MCF 10A (cell line): Measurements from ENCODE around the gene KCNA5. TPM values are rescaled to one million over a fixed set of nuclear protein-coding genes. Genes with fewer than 3 reads are reported as not detected.
A peak's percentile ranks its signal among the peaks of the same experiment; 100 is the strongest.

ENCODE experiments used
- BruUV-seq: library from RNA; stranded (reverse); fragments of 400-500 nt; replicated peaks from 2 replicates; lab custom pipeline; 2021; lab: Mats Ljungman, UMichigan
- CTCF ChIA-PET: fragments of 300-600 bp; sonication (Branson Sonifier 250); formaldehyde crosslinking; extraction: SDS; loops from one replicate; lab custom pipeline; 2021; ENCODE audit warnings: antibody characterized with exemption, inconsistent platforms; lab: Yijun Ruan, JAX
- POLR2A ChIA-PET: fragments of 300-600, 350-650 bp; sonication (Branson Sonifier 250); formaldehyde crosslinking; extraction: SDS; loops from one replicate; lab custom pipeline; 2020; ENCODE audit warnings: antibody characterized with exemption, inconsistent platforms; lab: Yijun Ruan, JAX
- DNase-seq: peaks from one replicate; pipeline ENCODE4 v3.0.0-alpha.2; 2018; ENCODE audit not compliant: unreplicated experiment
- H3K27ac Mint-ChIP-seq: one replicate; pipeline ENCODE4 v1.8.0; 2022; ENCODE audit warnings: mild to moderate bottlenecking, low read depth, mixed read lengths; ENCODE audit not compliant: unreplicated experiment
- H3K27me3 Mint-ChIP-seq: one replicate; pipeline ENCODE4 v1.8.0; 2022; ENCODE audit warnings: mixed read lengths; ENCODE audit not compliant: insufficient read depth, unreplicated experiment
- H3K36me3 Mint-ChIP-seq: one replicate; pipeline ENCODE4 v1.8.0; 2022; ENCODE audit warnings: mild to moderate bottlenecking, moderate library complexity, mixed read lengths; ENCODE audit not compliant: insufficient read depth, unreplicated experiment
- H3K4me1 Mint-ChIP-seq: one replicate; pipeline ENCODE4 v1.8.0; 2022; ENCODE audit warnings: mixed read lengths; ENCODE audit not compliant: insufficient read depth, unreplicated experiment
- H3K4me3 Mint-ChIP-seq: one replicate; pipeline ENCODE4 v1.8.0; 2022; ENCODE audit warnings: mild to moderate bottlenecking, moderate library complexity, mixed read lengths; ENCODE audit not compliant: unreplicated experiment
- H3K9me3 Mint-ChIP-seq: one replicate; pipeline ENCODE4 v1.8.0; 2022; ENCODE audit warnings: mixed read lengths; ENCODE audit not compliant: unreplicated experiment
- CTCF ChIP-seq: fragments of 200-600 bp; IDR thresholded peaks from one replicate; pipeline ENCODE4 v1.8.0; 2022; ENCODE audit warnings: antibody characterized with exemption, mild to moderate bottlenecking; ENCODE audit not compliant: unreplicated experiment
- intact Hi-C: fragments of 100-400 bp; cut with micrococcal nuclease; formaldehyde crosslinking; loops from 2 replicates; pipeline ENCODE4 v1.14.1; 2022
- total RNA-seq: library from RNA; stranded (reverse); gene quantifications from 2 replicates; pipeline ENCODE4 v1.2.3, GENCODE V29; 2022

Gene KCNA5
- total RNA-seq, 1 experiment from 2014 or later = not detected

- H3K36me3 Mint-ChIP-seq = no peaks in the 10 kb centered on the region
- BruUV-seq = no TSS peak
- ChIA-PET POLR2A (no interaction called here), CTCF (interaction anchor here (0.6 to 4.2 kb wide), 6 partner anchors 18 to 151 kb away, joined by 3 to 90 read pairs (median 3); no protein-coding TSS in a partner anchor)
- TF ChIP-seq CTCF = no peak
- peaks cover 11% of the 10 kb centered on the region for H3K9me3 Mint-ChIP-seq
- H3K4me1 Mint-ChIP-seq = peaks cover 7% of the 10 kb centered on the region
- H3K4me3 Mint-ChIP-seq = no peak overlapping the region
- no peak overlapping the region for H3K27ac Mint-ChIP-seq
- intact Hi-C loops = no loop called here
- H3K27me3 Mint-ChIP-seq = peaks cover 11% of the 10 kb centered on the region
- DNase-seq = no peak
Measured at GRCh38 chr12:5000204-5000603, 43.5 kb upstream of the KCNA5 start.

- no peak for TF ChIP-seq CTCF
- Mint-ChIP-seq H3K4me3 (no peak overlapping the region), H3K9me3 (peaks cover 8% of the 10 kb centered on the region), H3K4me1 (peaks cover 7% of the 10 kb centered on the region), H3K27ac (no peak overlapping the region), H3K27me3 (peaks cover 5% of the 10 kb centered on the region), H3K36me3 (no peaks in the 10 kb centered on the region)
- BruUV-seq = no TSS peak
- ChIA-PET POLR2A (no interaction called here), CTCF (interaction anchor here (0.6 to 4.2 kb wide), 8 partner anchors 15 to 152 kb away, joined by 3 to 90 read pairs (median 3); no protein-coding TSS in a partner anchor)
- DNase-seq = no peak
- intact Hi-C loops = no loop called here
Measured at GRCh38 chr12:5000658-5001385, 42.9 kb upstream of the KCNA5 start.

DNA sequence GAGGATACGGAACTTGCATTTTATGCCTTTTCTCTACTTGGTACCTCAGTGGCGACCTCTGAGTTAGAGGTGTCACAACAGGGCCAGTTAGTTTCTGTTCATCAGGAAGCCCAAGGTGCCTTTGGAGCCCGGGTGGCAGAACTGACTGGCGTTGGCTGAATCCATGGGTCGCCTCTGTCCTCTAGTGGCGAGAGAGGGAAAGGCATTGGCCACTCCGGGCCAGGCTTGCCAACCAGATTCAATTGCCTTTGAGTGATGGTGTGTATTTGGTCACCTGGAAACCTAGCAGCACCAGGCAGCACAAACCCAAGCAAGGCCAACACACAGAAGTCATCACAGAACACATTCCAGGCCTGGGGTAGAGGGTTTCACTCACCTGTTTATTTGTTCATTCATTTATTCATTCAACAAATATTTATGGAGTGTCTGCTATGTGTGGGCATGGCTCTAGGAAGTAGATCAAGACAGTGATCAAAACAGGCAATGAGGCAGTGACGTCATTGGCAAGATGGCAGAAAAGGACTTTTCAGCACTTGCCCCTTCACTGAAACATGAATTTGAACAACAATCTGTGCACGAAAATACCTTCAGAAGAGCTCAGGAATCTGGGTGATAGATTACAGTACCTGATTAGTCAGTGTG, 40.5 kb upstream of the KCNA5 start:
- intact Hi-C loops = loop anchor here (1.0 kb wide), 1 partner anchor 146 kb away; no protein-coding TSS in a partner anchor
- DNase-seq = peak; percentile 57
- Mint-ChIP-seq H3K27ac (no peak overlapping the region), H3K4me1 (no peaks in the 10 kb centered on the region), H3K9me3 (no peaks in the 10 kb centered on the region), H3K4me3 (no peak overlapping the region), H3K27me3 (no peaks in the 10 kb centered on the region), H3K36me3 (no peaks in the 10 kb centered on the region)
- CTCF ChIA-PET = interaction anchor here (0.6 to 4.2 kb wide), 6 partner anchors 10 to 421 kb away, joined by 4 to 90 read pairs (median 8); no protein-coding TSS in a partner anchor
- POLR2A ChIA-PET = interaction anchor here (0.6 kb wide), 1 partner anchor 148 kb away, joined by 3 read pairs; no protein-coding TSS in a partner anchor
- peak; percentile 82 for TF ChIP-seq CTCF
- no TSS peak for BruUV-seq

DNA sequence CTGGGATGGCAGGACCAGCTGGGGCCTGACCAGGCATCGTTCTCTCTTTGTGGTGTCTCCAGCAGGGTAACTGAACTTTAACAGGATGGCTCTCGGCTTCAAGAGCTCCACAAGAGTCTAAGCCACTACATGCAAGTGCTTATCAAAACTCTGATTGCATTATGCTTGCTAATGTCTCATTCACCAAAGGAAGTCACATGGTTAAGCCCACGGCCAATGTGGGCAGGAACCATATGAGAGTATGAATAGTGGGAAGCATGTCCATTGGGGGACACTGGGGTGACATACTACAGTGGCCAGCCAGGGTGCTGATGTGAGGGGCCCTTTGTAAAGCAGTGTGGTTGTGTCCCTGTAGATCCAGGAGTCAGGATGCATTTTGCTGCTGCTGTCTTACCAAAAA, 35.0 kb upstream of the KCNA5 start:
- DNase-seq = no peak
- Mint-ChIP-seq H3K27ac (no peak overlapping the region), H3K27me3 (no peaks in the 10 kb centered on the region), H3K36me3 (no peaks in the 10 kb centered on the region), H3K9me3 (no peaks in the 10 kb centered on the region), H3K4me1 (no peaks in the 10 kb centered on the region), H3K4me3 (no peak overlapping the region)
- intact Hi-C loops = no loop called here
- no TSS peak for BruUV-seq
- ChIA-PET CTCF (interaction anchor here (1.0 to 1.4 kb wide), 2 partner anchors 13 to 153 kb away, joined by 4 to 6 read pairs; no protein-coding TSS in a partner anchor), POLR2A (no interaction called here)
- no peak for TF ChIP-seq CTCF
